ENCODE data around the gene UBE2QL1.

DNA sequence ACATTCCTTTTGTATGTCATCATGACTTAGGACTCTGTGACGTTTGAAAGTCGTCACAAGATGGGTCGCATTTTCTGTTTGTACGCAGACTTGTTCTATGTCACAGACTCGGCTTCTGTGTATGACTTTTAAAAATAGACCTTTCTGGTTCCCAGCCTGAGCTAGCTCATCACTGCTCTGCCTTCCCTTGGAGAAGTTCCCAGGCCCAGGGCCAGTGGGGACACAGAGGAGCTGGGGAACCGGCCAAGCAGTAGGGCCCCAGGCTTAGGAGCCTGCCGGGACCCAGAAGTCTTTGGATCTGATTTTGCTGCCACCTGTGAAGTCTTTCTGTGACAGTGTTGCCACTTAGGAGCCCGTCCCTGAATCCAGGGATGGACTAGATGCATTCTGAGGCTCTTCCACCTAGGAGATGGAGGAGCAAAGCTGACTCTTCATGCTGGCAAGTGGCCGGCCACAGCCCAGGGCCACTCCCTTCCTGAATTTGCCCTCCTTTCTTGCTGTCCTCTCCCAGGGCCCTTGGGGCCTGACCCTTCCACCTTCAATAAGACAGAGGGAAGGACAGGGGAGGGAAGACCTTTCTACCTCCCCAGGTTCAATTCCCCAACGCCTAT is 18.1 kb upstream of the UBE2QL1 start:
- TF ChIP-seq, protein P1, sequence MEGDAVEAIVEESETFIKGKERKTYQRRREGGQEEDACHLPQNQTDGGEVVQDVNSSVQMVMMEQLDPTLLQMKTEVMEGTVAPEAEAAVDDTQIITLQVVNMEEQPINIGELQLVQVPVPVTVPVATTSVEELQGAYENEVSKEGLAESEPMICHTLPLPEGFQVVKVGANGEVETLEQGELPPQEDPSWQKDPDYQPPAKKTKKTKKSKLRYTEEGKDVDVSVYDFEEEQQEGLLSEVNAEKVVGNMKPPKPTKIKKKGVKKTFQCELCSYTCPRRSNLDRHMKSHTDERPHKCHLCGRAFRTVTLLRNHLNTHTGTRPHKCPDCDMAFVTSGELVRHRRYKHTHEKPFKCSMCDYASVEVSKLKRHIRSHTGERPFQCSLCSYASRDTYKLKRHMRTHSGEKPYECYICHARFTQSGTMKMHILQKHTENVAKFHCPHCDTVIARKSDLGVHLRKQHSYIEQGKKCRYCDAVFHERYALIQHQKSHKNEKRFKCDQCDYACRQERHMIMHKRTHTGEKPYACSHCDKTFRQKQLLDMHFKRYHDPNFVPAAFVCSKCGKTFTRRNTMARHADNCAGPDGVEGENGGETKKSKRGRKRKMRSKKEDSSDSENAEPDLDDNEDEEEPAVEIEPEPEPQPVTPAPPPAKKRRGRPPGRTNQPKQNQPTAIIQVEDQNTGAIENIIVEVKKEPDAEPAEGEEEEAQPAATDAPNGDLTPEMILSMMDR (IDR thresholded peaks at IDR 0.05) = no peak
- TF ChIP-seq POLR2A (IDR thresholded peaks at IDR 0.05) (no peak), POLR2AphosphoS5 (IDR thresholded peaks at IDR 0.05) (no peak)

Measured in gastroesophageal sphincter (tissue), 3 donors.